ENCODE measurements around the gene NUP153. TPM values are rescaled to one million over a fixed set of nuclear protein-coding genes. Genes with fewer than 3 reads are reported as not detected.

The NUP153 gene
- total RNA-seq, 1 donor, result 68.4 TPM

DNA sequence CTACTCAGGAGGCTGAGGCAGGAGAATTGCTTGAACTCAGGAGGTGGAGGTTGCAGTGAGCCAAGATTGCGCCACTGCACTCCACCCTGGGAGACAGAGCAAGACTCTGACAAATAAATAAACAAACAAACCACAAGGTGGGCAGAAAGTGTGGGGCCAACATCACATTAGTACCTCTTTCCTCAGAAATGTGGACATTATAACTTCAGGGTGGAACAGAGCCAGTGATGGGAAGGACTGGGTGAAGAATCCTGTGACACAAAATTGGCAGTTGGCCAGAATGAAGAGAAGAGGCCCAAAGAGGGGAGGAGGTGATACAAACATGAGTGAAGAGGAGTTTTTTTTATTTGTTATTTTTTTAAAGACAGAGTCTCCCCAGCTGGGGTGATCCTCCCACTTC is 50.6 kb downstream of the NUP153 start:
- Histone ChIP-seq H3K4me1 (ENCODE audit: insufficient read depth, low read length) (no peaks in the 10 kb centered on the region), H3K4me3 (ENCODE audit: low read length) (no peak overlapping the region), H3K27me3 (ENCODE audit: insufficient read depth, low read length) (no peaks in the 10 kb centered on the region), H3K9me3 (ENCODE audit: low read depth, low read length) (no peaks in the 10 kb centered on the region)

DNA sequence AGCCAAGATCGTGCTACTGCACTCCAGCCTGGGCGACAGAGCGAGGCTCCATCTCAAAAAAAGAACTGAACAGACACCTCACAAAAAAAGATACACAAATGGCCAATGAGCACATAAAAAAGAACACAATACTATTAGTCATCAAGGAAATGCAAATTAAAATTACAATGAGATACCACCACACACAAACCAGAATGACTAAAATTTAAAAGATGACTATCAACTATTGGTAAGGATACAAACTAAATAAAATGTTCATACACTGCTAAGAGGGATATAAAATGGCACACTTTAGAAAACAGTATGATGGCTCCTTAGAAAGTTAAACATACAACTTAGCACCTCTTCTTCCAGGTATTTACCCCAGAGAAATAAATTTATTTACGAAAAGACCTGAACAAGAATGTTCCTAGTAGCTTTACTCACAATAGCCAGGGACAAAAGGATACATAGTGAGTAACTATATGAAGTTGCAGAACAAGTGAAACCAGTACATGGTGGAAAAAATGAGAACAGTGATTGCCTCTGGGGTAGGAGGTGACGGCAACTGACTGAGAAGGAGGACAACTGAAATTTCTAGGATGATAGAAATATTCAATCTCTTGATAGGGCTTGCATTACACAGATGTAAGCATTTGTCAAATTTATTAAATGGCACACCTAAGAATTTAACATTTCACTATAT is 53.4 kb downstream of the NUP153 start:
- H3K9me3 ChIP-seq (ENCODE audit: low read depth, low read length), result no peaks in the 10 kb centered on the region
- H3K27me3 ChIP-seq (ENCODE audit: insufficient read depth, low read length), result no peaks in the 10 kb centered on the region
- H3K4me1 ChIP-seq (ENCODE audit: insufficient read depth, low read length), result no peaks in the 10 kb centered on the region
- H3K4me3 ChIP-seq (ENCODE audit: low read length), result no peak overlapping the region

DNA sequence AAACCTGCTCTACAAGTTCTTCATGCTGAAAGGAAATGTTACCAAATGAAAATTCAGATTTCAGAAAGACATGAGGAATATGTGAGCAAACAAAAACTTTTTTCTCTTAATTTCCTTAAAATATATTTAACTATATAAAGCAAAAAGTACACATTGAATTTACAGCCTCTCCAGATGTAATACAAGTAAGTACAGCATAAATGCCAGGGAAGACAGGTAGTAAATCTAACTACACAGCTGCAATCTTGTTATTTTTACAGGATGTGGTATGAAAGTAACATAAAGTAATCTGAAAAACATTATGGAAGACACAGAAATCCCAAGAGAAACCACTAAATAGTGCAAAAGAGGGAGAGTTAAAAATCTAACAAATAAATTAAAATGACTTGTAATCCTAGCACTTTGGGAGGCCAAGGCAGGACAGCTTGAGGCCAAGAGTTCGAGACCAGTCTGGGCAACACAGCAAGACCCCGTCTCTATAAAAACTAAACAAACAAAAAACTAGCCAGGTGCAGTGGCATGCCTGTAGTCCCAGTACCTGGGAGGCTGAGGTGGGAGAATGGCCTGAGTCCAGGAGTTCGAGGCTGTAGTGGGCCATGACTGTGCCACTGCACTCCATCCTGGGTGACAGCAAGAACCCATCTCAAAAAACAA is 55.9 kb downstream of the NUP153 start:
- H3K4me1 ChIP-seq (ENCODE audit: insufficient read depth, low read length), result no peaks in the 10 kb centered on the region
- H3K9me3 ChIP-seq (ENCODE audit: low read depth, low read length), result no peaks in the 10 kb centered on the region
- H3K4me3 ChIP-seq (ENCODE audit: low read length), result no peak overlapping the region
- no peaks in the 10 kb centered on the region for H3K27me3 ChIP-seq (ENCODE audit: insufficient read depth, low read length)

DNA sequence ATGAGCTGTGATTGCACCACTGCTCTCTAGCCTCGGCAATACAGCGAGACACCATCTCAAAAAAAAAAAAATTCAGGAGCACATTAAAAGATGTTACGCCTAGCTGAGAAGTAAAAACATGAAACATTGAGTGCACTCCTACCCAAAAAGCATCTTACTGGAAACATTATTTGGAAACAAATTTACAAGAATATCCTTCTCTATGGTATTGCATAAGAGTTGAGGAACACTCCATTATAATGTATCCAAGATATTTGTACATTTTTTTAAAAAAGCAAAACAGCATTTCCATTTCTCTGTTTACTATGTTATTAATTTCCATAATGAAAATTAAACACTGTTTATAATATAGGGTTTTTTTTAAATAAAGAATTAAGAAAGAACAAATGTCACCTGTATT is 58.0 kb downstream of the NUP153 start:
- no peak overlapping the region for H3K4me3 ChIP-seq (ENCODE audit: low read length)
- no peaks in the 10 kb centered on the region for H3K4me1 ChIP-seq (ENCODE audit: insufficient read depth, low read length)
- no peaks in the 10 kb centered on the region for H3K27me3 ChIP-seq (ENCODE audit: insufficient read depth, low read length)
- no peaks in the 10 kb centered on the region for H3K9me3 ChIP-seq (ENCODE audit: low read depth, low read length)

DNA sequence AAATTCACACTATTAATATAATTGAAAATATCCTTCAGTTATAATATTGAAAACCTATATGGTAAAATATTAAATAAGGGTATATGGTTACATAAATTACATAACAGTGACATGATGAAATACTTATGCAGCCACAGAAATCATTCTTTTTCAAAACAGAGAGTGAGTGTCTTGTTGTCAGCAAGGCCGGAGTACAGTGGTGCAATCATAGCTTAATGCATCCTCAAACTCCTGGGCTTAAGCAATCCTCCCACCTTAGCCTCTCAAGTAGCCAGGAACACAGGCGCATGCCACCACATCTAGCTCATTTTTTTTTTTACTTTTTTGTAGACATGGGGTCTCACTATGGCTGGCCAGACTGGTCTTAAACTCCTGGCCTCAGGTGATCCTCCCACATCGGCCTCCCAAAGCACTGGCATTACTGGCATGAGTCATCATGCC is 66.2 kb downstream of the NUP153 start:
- Histone ChIP-seq H3K27me3 (ENCODE audit: insufficient read depth, low read length) (no peaks in the 10 kb centered on the region), H3K4me1 (ENCODE audit: insufficient read depth, low read length) (no peaks in the 10 kb centered on the region)

DNA sequence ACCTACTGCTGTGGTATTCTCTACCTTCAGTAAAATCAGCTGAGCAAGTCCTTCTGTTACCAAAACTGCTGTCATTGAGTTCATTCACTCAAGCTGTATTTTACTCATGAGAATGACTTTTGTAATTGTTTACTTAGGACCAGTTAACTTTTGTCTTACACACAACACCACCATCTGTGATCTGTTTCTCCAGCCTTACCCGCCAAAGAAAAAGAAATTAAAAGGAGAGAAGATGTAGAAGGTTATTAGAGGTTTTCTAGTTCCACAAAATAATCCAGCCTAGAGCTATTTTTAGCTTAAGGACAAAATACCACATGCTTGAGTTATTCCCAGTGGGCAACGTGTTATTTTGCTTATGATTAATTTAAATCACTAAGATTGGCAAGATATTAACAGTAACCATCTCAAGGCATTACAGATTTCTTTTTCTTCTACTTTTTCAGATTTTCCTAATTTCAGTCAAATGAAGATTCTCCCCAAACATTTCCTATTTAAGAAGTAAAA is 68.5 kb downstream of the NUP153 start:
- no peak overlapping the region for H3K4me3 ChIP-seq (ENCODE audit: low read length)
- peaks cover 11% of the 10 kb centered on the region for H3K4me1 ChIP-seq (ENCODE audit: insufficient read depth, low read length)
- no peaks in the 10 kb centered on the region for H3K9me3 ChIP-seq (ENCODE audit: low read depth, low read length)
- no peaks in the 10 kb centered on the region for H3K27me3 ChIP-seq (ENCODE audit: insufficient read depth, low read length)

More for the DNA sequence above, 66.2 kb downstream of the NUP153 start:
- Histone ChIP-seq H3K4me3 (ENCODE audit: low read length) (no peak overlapping the region), H3K9me3 (ENCODE audit: low read depth, low read length) (no peaks in the 10 kb centered on the region)

DNA sequence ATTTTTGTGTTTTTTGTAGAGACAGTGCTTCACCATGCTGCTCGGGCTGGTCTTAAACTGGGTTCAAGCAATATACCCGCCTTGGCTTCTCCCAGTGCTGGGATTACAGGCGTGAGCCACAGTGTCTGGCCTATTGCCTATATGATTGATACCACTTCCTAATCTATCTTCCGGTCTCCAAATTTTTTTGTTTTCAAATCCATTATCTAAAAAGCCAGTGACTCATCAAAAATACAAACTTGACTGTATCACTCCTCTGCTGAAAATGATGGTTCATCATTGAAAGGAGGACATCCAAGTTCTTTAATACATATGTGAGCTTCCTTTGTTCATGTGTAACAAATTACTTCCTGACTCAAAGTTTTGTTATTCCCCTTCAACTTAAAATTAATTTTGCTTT is 71.2 kb downstream of the NUP153 start:
- Histone ChIP-seq H3K4me3 (ENCODE audit: low read length) (no peak overlapping the region), H3K4me1 (ENCODE audit: insufficient read depth, low read length) (peaks cover 17% of the 10 kb centered on the region), H3K27me3 (ENCODE audit: insufficient read depth, low read length) (no peaks in the 10 kb centered on the region), H3K9me3 (ENCODE audit: low read depth, low read length) (no peaks in the 10 kb centered on the region)

DNA sequence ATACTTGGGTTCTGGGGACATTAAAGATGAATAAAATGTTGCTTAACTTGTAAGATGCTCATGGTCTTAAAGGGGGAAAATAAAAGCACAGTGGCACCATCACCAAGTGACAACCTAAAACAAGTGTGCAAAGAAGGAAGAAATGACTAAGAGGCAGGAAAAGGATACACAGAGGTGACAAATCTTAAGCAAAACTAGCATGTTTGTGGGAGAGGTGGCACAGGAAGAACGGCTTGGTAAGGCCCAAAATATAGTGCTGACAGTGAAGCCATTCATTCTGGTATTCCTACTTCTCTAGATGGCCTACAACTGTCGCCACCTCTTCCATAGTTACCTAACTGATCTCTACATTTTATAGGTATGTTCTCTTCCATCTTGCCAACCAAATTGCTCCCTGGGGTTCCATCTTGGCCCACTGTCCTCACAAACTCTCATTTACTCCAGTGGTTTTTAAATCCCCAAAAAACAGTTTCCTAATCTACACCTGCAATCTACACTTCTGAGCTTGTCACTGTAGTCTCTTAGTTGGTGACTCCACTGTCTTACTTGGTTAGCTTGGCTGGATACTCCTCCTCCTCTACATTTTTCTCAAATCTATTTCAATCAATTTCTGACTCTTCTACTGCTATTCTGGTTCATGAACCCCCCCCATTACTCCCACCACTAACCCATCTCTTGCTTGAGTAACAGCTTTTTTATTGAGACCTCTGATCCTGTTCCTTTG is 73.1 kb downstream of the NUP153 start:
- H3K27me3 ChIP-seq (ENCODE audit: insufficient read depth, low read length), result no peaks in the 10 kb centered on the region
- H3K9me3 ChIP-seq (ENCODE audit: low read depth, low read length), result no peaks in the 10 kb centered on the region
- no peak overlapping the region for H3K4me3 ChIP-seq (ENCODE audit: low read length)
- peaks cover 21% of the 10 kb centered on the region for H3K4me1 ChIP-seq (ENCODE audit: insufficient read depth, low read length)

DNA sequence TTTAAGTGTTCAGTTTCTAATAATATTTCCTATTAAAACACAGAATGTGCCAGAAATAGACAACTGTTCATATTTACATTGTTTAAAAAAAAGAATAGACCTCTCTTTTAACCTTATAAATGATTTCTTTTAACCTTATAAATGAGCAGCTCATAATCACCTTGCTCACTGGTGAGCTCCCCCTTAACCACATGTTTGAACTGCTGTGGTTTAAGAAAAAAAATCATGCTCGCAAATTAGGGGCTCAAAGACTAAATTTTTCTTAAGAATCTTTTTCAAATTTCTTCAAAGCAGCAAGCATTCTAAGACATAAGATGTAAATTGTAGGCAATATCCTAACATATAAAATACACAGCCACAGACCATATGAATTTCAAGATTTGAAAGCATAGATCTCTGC is 73.8 kb downstream of the NUP153 start:
- Histone ChIP-seq H3K9me3 (ENCODE audit: low read depth, low read length) (no peaks in the 10 kb centered on the region), H3K4me1 (ENCODE audit: insufficient read depth, low read length) (peaks cover 21% of the 10 kb centered on the region), H3K4me3 (ENCODE audit: low read length) (no peak overlapping the region), H3K27me3 (ENCODE audit: insufficient read depth, low read length) (no peaks in the 10 kb centered on the region)

DNA sequence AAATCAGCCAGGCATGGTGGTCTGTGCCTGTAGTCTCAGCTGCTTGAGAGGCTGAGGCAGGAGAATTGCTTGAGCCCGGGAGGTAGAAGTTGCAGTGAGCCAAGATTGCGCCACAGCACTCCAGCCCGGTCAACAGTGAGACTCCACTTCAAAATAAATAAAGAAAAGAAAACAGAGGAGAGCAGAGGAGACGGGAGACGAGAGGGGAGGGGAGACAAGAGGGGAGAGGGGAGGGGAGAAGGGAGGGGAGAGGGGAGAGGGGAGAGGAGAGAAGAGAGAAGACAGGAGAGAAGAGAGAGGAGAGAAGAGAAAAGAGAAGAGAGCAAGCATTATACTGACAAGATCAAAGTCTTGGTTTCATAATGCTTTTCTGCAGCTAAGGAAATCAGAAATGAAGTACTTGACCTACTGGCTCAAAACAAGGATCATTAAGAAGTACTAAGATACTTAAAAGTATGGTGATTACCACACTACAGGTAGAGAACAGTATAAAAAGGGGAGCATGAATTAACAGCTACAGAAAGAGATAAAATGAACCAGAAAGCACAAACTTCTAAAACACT is 76.1 kb downstream of the NUP153 start:
- H3K4me1 ChIP-seq (ENCODE audit: insufficient read depth, low read length), result peaks cover 21% of the 10 kb centered on the region
- no peaks in the 10 kb centered on the region for H3K27me3 ChIP-seq (ENCODE audit: insufficient read depth, low read length)
- no peaks in the 10 kb centered on the region for H3K9me3 ChIP-seq (ENCODE audit: low read depth, low read length)
- H3K4me3 ChIP-seq (ENCODE audit: low read length), result no peak overlapping the region

DNA sequence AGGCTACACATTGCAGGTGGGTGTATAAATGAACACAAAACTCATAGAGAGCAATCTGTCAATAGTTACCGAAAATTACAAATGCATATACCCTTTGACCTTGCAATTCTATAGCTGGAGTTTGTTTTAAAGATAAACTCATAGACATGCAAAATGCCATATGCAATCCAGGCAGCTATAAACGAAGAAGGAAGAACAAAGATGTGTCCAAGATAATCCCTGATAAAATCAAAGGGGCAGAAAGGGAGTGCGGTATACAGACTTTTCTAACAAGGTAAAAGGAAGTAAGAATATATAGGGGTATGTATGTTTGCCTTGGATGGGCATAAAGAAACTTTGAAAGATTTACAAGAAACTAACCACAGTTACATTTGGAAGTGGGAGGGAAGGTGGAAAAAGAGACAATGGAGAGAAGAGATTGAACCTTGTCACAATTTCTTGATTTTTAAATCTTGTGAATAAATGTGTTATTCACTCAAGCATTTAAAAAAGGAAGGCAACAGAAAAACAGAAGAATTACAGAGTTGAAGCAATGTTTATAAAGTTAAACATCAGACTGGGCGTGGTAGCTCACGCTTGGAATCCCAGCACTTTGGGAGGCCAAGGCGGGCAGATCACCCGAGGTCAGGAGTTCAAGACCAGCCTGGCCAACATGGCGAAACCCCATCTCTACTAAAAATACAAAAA is 76.8 kb downstream of the NUP153 start:
- H3K4me1 ChIP-seq (ENCODE audit: insufficient read depth, low read length), result peaks cover 21% of the 10 kb centered on the region
- H3K9me3 ChIP-seq (ENCODE audit: low read depth, low read length), result no peaks in the 10 kb centered on the region
- H3K27me3 ChIP-seq (ENCODE audit: insufficient read depth, low read length), result no peaks in the 10 kb centered on the region
- H3K4me3 ChIP-seq (ENCODE audit: low read length), result no peak overlapping the region

DNA sequence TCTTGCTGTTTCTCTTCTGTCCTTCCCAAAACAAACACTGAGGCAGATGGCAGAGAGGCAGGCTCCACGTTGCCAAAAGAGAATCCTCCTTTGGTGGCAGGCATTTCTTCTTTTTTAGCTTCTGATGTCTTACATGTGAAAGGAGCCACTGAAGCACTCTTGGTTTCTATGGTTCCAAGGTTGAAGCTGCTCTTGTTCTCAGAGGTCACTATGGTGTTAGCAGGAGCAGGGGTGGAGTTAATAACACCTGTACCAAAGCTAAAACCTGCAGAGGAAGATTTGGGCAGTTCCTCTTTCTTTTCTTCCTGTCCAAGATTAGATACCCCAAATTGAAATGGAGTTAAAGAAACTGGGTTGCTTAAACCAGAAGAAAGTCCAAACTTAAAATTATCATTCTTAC is 77.9 kb downstream of the NUP153 start:
- H3K4me3 ChIP-seq (ENCODE audit: low read length), result no peak overlapping the region
- H3K27me3 ChIP-seq (ENCODE audit: insufficient read depth, low read length), result no peaks in the 10 kb centered on the region
- H3K4me1 ChIP-seq (ENCODE audit: insufficient read depth, low read length), result peaks cover 14% of the 10 kb centered on the region
- H3K9me3 ChIP-seq (ENCODE audit: low read depth, low read length), result no peaks in the 10 kb centered on the region

DNA sequence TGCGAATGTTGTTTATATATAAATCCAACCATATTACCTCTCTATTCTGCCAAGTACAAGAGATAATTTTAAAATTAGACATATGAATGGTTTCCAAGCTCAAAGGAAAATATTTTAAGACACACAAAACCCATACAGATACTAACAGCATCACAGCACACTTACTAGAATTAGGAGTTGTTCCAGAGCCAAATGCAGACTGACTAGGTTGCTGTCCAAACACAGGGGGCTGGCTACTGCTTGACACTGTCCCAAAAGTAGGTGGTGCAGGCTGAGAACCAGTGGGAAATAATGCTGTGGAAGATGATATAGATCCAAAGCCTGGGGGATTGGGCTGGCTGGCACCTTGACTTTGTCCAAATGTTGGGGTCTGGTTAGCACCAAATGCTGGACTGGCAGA is 82.3 kb downstream of the NUP153 start:
- Histone ChIP-seq H3K9me3 (ENCODE audit: low read depth, low read length) (no peaks in the 10 kb centered on the region), H3K4me1 (ENCODE audit: insufficient read depth, low read length) (peaks cover 4% of the 10 kb centered on the region), H3K27me3 (ENCODE audit: insufficient read depth, low read length) (no peaks in the 10 kb centered on the region), H3K4me3 (ENCODE audit: low read length) (no peak overlapping the region)

DNA sequence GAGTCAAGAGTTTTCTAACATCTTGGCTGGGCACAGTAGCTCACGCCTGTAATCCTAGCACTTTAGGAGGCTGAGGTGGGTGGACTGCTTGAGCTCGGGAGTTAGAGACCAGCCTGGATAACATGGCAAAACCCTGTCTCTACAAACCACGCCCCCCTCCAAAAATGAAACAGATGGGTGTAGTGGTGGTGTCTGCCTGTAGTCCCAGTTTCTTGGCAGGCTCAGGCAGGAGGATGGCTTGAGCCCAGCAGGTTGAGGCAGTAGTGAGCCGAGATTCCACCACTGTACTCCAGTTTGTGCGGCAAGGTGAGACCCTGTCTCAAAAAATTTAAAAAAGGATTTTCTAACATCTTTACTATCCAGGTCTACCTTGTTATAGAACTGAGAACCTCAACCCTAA is 84.6 kb downstream of the NUP153 start:
- no peaks in the 10 kb centered on the region for H3K9me3 ChIP-seq (ENCODE audit: low read depth, low read length)
- no peak overlapping the region for H3K4me3 ChIP-seq (ENCODE audit: low read length)
- H3K4me1 ChIP-seq (ENCODE audit: insufficient read depth, low read length), result no peaks in the 10 kb centered on the region
- H3K27me3 ChIP-seq (ENCODE audit: insufficient read depth, low read length), result no peaks in the 10 kb centered on the region

DNA sequence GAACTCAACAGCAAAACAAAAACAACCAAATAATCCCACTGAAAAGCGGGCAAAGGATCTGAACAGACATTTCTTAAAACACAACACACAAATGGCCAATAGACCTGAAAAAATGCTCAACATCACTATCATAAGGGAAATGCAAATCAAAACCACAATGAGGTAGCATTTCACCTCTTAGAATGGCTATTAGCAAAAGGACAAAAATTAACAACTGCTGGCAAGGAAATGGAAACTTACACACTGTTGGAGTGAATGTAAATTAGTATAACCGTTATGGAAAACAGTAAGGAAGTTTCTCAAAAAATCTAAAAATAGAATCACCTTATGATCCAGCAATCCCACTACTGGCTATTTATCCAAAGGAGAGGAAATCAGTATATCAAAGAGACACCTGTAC is 85.7 kb downstream of the NUP153 start:
- no peaks in the 10 kb centered on the region for H3K4me1 ChIP-seq (ENCODE audit: insufficient read depth, low read length)
- H3K4me3 ChIP-seq (ENCODE audit: low read length), result no peak overlapping the region
- H3K27me3 ChIP-seq (ENCODE audit: insufficient read depth, low read length), result no peaks in the 10 kb centered on the region
- no peaks in the 10 kb centered on the region for H3K9me3 ChIP-seq (ENCODE audit: low read depth, low read length)
